HFFc6 (cell line): ENCODE measurements around the gene RRP36. TPM values are rescaled to one million over a fixed set of nuclear protein-coding genes. Genes with fewer than 3 reads are reported as not detected.
"Not testable (repeated sequence)": the region's sequence is repeated elsewhere in the genome, so short reads cannot be mapped to it uniquely, and the experiment has no call there.

ENCODE experiments used
- DNase-seq: peaks from one replicate; pipeline ENCODE4 v3.0.0-alpha.2; 2018
- H3K27ac Mint-ChIP-seq: 2 replicates; pipeline ENCODE4 v1.8.0; 2020; ENCODE audit warnings: mild to moderate bottlenecking, mixed read lengths
- H3K27me3 Mint-ChIP-seq: 2 replicates; pipeline ENCODE4 v1.8.0; 2021; ENCODE audit warnings: mild to moderate bottlenecking, moderate library complexity, mixed read lengths; ENCODE audit not compliant: insufficient read depth
- H3K36me3 Mint-ChIP-seq: 2 replicates; pipeline ENCODE4 v1.8.0; 2021; ENCODE audit warnings: low read depth, mixed read lengths
- H3K4me1 Mint-ChIP-seq: 2 replicates; pipeline ENCODE4 v1.8.0; 2020; ENCODE audit warnings: low read depth, mixed read lengths
- H3K4me3 Mint-ChIP-seq: 2 replicates; pipeline ENCODE4 v1.8.0; 2020; ENCODE audit warnings: mild to moderate bottlenecking, moderate library complexity, mixed read lengths
- H3K9me3 Mint-ChIP-seq: 2 replicates; pipeline ENCODE4 v1.8.0; 2020; ENCODE audit warnings: mild to moderate bottlenecking, mixed read lengths
- CTCF ChIP-seq: fragments of 200-600 bp; sonication (generic); IDR thresholded peaks from 2 replicates; pipeline ENCODE4 v1.5.0; 2021; ENCODE audit warnings: antibody characterized with exemption, mild to moderate bottlenecking
- total RNA-seq, 6 experiments: library from RNA; stranded (reverse); fragmentation: NEBNext Ultra II Directional; extraction: Animal tissue kit (Norgen Biotek cat#: 25700); gene quantifications; 2 replicates in 1 of 6; 3 replicates in 5 of 6; pipeline ENCODE4 v1.2.3, GENCODE V29; 2021

Gene RRP36
- total RNA-seq, 6 experiments from 2014 or later, result 85.0 to 101 (median 96.4) TPM

DNA sequence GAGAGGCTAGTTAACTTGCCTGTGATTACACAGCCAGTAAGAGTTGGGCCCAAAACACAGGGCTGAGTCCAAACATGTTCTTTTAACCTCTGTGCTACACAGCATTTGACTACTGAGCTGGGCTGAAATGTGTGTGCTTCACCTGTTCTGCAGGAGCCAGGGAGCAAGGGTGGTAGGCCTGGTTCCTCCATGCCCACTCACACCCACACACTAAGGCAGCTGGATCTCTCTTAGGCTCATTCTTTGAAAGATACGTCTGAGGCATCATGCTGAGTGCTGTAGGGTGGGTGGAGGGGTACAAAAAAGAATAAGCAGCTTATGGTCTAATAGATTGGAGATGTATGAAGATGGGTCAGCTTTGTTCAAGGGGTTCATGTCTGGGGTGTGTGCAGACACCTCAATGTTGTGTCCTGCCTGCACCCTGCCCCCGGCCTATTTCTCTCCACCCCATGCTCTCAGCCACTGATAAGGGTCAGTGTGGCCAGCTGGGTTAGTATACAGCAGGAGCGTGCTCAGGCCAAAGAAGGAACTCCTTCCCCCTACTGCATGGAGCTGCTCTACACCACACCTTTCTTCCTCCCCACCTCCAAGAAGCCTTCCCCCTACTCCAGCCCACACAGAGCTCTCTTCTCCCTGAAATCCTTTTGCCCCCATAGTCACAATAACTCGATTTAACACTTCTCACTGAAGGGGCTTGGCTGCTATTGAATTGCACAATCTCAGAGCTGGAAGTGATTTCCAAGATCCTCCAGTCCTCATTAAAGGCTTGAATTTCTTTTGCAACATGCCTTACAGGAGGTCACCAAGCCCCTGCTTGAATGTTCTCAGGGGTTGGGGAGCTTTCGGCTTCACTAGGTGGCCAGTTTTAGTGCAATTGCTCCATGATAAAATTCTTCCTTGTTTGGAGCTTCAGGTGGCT lies 33.6 kb upstream of the RRP36 start:
- H3K4me1 Mint-ChIP-seq, result peaks cover 43% of the 10 kb centered on the region
- peak overlapping the region; percentile 19; the same call in 1 of the 2 replicates for H3K27ac Mint-ChIP-seq
- TF ChIP-seq CTCF, result no peak
- H3K9me3 Mint-ChIP-seq, result no peaks in the 10 kb centered on the region
- peaks cover 28% of the 10 kb centered on the region for H3K36me3 Mint-ChIP-seq
- no peak for DNase-seq
- peaks cover 2% of the 10 kb centered on the region; the same call in 1 of the 2 replicates for H3K27me3 Mint-ChIP-seq
- no peak overlapping the region for H3K4me3 Mint-ChIP-seq

DNA sequence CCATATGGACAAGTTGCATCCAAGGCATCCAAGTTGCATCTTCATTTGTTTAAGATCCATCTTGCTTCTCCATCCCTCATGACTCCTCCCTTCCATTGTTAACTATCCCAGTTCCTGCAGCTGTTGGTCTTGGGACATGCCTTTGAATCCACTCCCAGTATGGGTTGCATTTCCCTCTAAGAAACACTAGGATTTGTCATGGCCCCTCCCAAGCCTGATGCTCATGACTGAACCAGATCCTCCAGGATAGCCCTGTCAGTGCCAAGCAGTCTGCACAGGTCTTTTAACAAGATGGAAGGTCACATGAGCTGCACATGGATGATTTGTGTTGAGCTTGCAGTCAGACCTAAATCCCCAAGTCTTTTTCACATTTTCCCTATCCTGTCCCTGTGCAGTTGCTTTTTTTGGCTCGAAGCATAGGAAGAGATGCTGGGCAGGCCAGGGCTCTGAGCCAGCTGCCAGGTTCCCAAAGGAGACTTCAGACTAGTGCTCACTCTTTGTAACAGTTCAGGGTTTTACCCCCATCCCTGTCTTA lies 32.9 kb upstream of the RRP36 start:
- H3K27me3 Mint-ChIP-seq, result peaks cover 2% of the 10 kb centered on the region; the same call in 1 of the 2 replicates
- peaks cover 46% of the 10 kb centered on the region for H3K4me1 Mint-ChIP-seq
- H3K4me3 Mint-ChIP-seq, result no peak overlapping the region
- peak; percentile 36 for DNase-seq
- H3K27ac Mint-ChIP-seq, result peak overlapping the region; percentile 19; the same call in 1 of the 2 replicates
- H3K9me3 Mint-ChIP-seq, result no peaks in the 10 kb centered on the region
- H3K36me3 Mint-ChIP-seq, result peaks cover 31% of the 10 kb centered on the region
- no peak for TF ChIP-seq CTCF

- Mint-ChIP-seq H3K4me1 (peaks cover 43% of the 10 kb centered on the region), H3K27me3 (peaks cover 2% of the 10 kb centered on the region; the same call in 1 of the 2 replicates), H3K9me3 (no peaks in the 10 kb centered on the region), H3K4me3 (no peak overlapping the region), H3K27ac (no peak overlapping the region), H3K36me3 (peaks cover 33% of the 10 kb centered on the region)
- no peak for TF ChIP-seq CTCF
- no peak for DNase-seq
Observed at GRCh38 chr6:42989923-42990322, 31.5 kb upstream of the RRP36 start.

DNA sequence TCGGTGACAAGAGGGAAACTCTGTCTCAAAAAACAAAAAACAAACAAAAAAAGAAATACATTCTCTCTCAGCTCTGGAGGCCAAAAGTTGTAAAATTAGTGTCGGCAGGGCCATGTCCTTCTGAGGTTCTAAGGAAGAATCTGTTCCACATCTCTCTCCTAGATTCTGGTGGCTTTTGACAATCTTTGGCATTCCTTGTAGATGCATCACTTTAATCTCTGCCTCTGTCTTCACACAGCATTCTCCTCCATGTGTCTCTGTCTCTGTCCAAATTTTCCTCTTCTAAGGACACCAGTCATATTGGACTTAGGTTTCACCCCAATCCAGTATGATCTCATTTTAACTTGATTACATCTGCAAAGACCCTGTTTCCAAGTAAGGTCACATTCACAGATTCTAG lies 28.0 kb upstream of the RRP36 start:
- Mint-ChIP-seq H3K27me3 (no peaks in the 10 kb centered on the region), H3K36me3 (peaks cover 14% of the 10 kb centered on the region), H3K27ac (peak overlapping the region; percentile 40; the same call in 1 of the 2 replicates), H3K9me3 (no peaks in the 10 kb centered on the region), H3K4me1 (peaks cover 11% of the 10 kb centered on the region), H3K4me3 (no peak overlapping the region; the same call in 1 of the 2 replicates)
- no peak for TF ChIP-seq CTCF
- DNase-seq, result no peak

- Mint-ChIP-seq H3K4me1 (peaks cover 7% of the 10 kb centered on the region), H3K27me3 (no peaks in the 10 kb centered on the region), H3K4me3 (no peak overlapping the region), H3K27ac (peak overlapping the region; percentile 58), H3K36me3 (peaks cover 5% of the 10 kb centered on the region; the same call in 1 of the 2 replicates), H3K9me3 (no peaks in the 10 kb centered on the region)
- no peak for DNase-seq
- TF ChIP-seq CTCF, result no peak
Observed at GRCh38 chr6:42996513-42996912, 24.9 kb upstream of the RRP36 start.

DNA sequence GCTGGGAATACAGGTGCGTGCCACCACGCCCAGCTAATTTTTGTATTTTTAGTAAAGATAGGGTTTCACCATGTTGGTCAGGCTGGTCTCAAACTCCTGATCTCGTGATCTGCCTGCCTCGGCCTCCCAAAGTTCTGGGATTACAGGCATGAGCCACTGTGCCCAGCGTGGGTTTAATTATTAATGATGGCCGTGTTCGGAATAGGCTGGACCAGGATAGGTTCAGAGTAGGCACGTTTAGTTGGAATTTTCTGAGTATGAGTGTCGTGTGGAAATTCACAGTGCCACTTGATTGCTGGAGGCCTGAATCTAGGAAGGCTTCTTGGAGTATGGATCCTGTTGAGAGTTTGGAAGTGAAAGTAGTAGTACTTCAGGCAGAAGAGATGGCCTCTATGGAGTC lies 23.2 kb upstream of the RRP36 start:
- H3K27me3 Mint-ChIP-seq, H3K36me3 Mint-ChIP-seq, H3K4me1 Mint-ChIP-seq, H3K4me3 Mint-ChIP-seq, DNase-seq, H3K27ac Mint-ChIP-seq, H3K9me3 Mint-ChIP-seq: not testable (repeated sequence)
